Right lobe of liver (tissue), 4 donors: ENCODE results near the gene HDAC7.

ENCODE experiments used
- CTCF ChIP-seq, 4 donors: fragments of 200-600 bp in 3 of 4; fragments of 450-650 bp in 1 of 4; IDR thresholded peaks; one replicate each; pipeline versions ENCODE4 v1.5.1 to v1.8.0; 2016 to 2022; ENCODE audit warnings: antibody characterized with exemption in 4 of 4, mild to moderate bottlenecking in 2 of 4
- POLR2A ChIP-seq: fragments of 450-650 bp; IDR thresholded peaks from one replicate; pipeline ENCODE4 v1.6.1; 2017; ENCODE audit warnings: antibody characterized with exemption, mild to moderate bottlenecking
- donor health status: DM: no; HTN: no; CAD: no.
- donor health status: DM: no; HTN: no; CAD: no.
- donor health status: DM: no; HTN: yes; CAD: no.

- TF ChIP-seq CTCF (IDR thresholded peaks at IDR 0.05) (no peak), POLR2A (no peak)
These were observed 26.7 kb upstream of the HDAC7 start for GRCh38 chr12:47846294-47846996.
